ENCODE measurements around the gene ZNF48.
A peak's percentile ranks its signal among the peaks of the same experiment; 100 is the strongest.

ZNF48 gene

DNA sequence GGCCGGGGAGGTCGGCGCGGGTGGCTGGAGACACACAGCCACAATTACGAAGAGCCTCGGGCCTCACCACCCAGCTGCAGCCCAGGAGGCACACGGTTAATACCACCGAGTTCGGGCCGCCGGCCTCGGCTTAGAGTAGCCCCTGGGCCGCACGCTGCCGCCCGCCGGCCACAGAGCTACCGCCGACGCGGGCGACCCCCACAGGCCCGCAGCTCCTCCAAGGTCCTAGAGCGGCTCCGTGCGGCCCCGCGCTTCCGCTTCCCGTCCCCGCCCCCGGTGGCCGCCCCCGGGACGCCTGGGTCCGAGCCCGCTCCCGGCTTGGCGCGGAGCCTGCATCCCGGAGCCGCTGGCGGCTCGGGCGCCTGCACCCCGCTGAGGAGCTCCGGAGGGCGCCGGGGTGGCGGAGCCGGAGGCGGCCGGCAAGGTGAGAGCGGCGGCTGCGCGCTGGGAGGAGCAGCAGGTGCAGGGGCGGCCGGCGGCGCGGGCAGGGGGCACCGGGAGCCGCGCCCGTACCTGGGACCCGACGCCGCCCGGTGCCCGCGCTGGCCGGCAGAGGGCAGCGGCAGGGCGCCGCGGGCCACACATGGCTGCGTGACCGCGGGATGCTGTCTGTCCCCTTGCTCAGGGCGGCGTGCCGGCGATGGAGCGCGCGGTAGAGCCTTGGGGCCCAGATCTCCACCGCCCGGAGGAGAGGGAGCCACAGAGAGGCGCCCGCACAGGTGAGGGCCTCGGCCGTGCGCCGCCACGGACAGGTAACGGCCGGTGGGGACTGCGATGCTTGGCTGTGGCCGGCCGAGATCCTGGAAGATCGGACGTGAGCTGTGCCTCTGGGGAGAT, at the start of gene ZNF48:
Gene ZNF48, plus strand, starts transcription at position 266 of the 837 bp plus-strand sequence. Its CDS starts 375 bp downstream, at position 641.
- DNase-seq: peak in 3 of 4 experiments; percentile 26 to 35 (median 35)

DNA sequence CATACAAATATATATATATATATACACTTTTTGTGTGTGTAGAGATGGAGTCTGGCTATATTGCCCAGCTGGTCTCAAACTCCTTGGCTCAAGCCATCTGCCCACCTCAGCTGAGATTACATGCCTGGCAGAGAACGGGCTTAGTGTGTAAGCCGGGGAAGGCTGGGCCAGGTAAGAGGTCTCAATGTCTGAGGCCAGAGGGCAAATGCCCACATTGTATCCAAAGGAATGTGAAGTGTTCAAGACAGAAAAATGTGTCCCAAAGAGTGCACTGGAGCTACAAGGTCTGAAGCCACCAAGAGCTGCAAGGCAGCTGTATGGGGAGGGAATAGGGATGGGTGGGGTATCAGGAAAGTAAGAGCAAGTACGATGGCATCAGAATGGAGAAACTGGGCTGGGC, 48.9 kb upstream of the ZNF48 start:
- no peak for DNase-seq

DNA sequence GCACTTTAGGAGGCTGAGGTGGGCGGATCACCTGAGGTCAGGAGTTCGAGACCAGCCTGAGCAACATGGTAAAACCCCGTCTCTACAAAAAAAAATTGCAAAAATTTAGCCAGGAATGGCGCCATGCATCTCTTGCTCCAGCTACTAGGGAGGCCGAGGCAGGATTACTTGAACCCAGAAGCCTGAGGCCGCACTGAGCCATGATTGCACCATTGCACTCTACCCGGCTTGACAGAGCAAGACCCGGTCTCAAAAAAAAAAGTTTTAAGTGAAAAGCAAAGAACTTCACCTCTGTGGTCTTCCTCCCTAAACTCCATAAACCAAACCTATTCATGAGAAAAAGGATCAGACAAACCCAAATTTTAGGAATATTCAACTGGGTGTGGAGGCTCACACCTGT, 47.1 kb upstream of the ZNF48 start:
- DNase-seq: no peak

DNA sequence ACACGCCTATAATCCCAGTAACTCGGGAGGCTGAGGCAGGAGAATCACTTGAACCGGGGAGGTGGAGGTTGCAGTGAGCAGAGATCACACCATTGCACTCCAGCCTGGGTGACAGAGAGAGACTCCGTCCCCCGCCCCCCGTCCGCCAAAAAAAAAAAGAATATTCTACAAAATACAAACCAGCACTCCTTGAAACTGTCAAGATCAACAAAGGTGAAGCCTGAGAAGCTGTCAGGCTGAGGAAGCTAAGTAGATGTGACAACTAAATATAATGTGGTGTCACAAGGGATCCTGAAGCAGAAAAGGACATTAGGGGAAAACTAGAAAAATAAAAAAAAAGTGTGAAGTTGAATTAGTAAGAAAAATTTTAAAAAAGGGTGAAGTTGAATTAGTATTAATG, 46.3 kb upstream of the ZNF48 start:
- DNase-seq: no peak

DNA sequence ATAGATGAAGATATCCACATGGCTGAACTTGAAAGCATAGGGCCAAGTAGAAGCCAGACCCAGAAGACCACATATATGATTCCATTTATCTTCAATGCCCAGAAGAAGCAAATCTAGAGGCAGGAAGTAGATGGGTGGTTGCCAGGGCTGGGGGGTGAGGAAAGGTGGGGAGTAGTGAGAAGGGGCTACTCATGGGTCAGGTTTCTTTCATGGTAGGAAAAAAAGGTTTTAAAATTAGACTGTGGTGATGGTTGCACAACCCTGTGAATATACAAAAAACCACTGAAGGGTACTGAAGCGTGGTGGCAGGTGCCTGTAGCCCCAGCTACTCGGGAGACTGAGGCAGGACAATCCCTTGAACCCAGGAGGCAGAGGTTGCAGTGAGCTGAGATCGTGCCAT, 45.5 kb upstream of the ZNF48 start:
- DNase-seq: no peak

DNA sequence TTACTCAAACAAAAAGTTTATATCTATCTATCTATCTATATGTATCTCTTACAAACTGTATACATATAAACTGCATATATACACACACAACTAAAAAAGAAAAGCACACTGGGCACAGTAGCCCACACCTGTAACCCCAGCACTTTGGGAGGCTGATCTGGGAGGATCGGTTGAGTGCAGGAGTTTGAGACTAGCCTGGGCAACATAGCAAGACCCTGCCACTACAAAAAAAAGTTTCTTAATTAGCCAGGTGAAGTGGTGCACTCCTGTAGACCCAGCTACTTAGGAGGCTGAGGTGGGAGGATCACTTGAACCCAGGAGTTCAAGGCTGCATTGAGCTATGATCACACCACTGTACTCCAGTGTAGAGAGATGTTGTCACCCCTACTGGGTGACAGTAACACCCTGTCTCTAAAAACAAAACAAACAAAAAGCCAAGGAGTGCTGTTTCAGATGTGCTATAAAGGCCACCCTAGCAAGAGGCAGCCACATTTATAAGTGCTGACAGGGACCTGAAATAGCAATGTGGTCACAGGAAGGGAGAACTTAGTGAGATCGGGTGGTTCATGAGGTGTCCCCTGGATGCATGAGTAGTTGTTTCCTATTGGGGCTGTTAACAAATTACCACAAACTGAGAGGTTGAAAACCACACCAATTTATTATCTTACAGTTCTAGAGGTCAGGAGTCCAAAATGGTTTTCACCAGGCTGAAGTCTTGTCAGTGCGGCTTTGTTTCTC, 44.9 kb upstream of the ZNF48 start:
- DNase-seq: no peak

DNA sequence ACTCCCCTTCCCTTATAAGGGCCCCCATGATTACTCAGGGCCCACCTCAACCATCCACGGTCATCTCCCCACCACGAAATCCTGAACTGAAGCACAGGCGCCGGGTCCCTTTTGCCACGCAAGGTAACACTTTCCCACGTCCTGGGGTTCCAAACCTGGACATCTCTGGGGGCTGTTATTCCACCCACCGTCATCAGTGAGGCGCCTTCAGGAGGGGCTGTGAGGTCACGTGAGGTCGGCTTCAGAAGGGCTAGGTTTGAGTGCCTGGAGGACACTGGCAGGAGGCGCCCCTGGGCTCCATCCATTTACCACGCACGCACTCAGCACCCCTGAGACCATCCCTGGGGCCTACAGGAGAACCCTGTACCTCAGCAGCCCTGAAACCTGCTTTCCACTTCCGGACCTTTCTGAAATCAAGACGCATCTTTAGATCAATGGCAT, 44.2 kb upstream of the ZNF48 start:
- DNase-seq: no peak

DNA sequence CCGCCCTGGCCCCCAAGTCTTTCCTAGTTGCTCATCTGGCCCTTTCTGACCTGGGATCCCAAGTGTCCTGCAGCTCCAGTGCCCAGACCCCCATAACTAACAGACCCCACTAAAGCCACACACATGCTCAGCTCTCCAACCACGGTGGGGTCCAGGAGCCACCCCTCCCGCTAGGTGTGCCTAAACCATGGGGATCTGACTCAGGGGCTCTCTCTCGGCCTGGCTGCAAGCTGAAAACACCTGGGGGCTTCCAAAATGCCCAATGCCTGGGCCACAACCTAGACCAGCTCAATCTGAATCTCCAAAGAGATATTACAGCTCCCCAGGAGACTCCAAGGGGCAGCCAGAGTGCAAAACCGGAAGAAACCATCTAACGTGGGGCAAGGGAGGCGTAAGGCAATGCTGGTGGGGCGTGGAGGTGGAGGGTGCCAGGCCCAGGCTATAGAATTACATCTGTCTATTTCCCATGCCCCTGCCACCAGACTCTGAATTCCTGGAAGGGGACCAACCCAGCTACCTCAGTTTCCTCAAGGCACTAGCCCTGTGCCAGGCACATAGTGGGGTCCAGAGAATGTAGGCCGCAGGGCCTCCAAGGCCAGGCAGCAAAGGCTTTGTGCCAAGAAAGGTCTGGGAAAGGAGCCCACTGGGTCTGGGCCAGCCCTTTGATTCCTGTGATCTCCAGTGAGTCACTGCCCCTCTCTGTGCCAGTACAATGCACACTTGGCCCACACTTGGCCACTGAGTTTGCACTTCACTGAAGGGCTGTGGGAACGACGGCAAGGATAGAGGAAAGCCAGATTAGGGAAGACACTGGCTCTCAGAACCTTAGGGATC, 43.4 kb upstream of the ZNF48 start:
- no peak for DNase-seq

DNA sequence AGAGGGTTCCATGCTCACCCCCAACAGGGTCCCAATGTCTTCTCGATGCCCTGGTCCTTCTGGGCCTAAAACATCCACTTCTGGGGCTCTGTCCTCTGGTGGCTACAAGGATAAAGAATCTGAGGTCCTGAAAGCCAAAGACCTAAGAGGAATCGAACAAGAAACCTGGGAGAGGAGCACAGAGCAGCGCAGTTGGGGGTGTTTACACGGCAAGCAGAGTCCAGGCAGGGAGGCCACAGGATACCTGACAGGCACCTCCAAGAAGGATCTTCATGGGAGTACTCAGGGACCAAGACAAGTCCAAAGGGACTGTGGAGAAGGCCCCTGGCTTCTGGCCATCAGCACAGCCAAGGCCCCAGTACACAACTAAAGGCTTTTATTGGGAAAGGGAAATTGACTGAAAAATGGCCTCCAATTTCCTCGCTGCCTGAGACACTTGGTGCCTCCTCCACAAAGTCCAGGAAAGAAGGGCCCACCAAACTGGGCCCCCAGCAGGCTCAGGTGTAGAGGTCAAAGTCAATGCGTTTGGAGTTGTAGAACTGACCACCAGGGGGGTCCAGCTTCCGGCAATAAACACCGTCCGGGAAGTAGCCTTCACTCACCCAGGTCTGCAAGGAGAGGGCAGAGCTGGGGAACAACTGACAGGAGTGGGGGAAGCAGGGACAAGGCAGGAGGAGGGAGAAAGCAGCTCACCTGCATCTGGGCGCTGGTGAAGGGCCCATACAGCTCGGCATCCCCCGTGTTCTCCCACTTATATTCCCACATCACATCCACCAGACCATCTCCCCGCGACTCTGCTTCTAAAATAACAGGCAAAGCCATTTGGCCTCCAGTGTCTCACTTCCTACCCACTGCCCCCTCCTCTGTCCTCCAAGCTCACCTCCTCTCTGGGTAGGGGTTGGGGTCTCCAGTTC, 42.5 kb upstream of the ZNF48 start:
- DNase-seq: no peak

DNA sequence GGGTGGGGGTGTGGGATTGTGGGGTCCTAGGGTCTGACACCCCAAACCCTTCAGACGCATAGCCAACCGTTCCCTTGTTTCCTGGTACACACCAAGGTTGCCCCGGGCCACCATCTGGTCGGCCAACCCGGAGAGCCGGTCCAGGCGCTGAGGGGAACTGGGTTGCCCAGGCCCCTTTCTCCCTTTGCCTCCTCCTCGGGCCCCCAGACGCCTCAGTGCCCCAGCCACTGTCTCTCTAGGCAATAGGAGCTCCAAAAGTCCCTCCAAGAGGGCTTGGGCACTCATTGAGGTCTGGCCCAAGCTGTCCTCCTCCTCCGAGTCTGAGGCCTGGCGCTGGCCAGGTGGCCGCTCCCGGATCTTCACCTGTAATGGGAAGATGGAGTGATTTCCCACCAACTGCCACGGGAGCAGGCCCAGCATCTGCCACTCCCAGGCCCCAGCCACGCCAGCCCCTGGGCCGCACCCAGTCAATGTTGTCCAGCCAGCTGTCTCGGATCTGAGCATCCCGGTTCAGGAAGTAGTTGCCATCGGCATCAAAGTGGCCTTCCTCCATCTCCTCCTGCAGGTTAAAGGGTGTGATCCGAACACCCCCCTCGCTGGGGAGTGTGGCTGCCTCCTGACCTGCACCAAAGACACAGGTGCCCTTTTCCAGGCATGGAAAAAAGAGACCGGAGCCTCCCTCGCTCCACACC, 41.6 kb upstream of the ZNF48 start:
- no peak for DNase-seq

DNA sequence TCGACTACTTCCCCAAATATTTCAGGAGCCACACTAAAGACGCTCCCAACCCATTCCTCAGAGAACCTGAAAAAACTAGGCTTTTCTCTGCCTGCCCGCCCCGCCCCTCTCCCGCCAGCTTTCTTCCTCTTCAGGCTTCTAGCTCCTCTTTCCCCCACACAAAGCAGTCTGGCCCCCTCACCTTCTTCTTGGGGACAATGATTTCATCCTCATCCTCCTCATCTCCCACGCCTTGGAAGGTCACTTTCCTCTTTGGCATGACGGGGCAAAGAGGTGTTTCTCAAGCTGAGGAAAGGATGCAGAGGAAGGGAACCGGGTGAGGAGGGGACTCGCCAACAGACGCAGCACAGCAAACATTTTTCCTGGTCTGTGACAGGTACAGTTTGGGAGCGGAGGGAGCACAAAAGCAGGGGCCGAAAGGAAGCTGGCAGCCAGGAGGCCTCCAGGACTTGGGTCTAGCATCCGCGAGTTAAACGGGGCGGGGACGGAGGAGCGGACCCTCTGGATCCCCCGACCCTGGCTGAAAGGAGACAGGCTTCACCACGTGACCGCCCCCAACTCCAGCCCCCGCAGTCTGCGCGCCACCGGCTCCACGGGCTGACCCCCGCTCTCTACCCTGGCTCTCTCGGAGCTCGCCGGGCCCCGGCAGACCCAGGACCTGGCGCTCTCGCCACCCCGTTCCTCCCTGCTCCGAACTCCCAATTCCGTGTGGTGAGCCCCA, 40.6 kb upstream of the ZNF48 start:
- no peak for DNase-seq

DNA sequence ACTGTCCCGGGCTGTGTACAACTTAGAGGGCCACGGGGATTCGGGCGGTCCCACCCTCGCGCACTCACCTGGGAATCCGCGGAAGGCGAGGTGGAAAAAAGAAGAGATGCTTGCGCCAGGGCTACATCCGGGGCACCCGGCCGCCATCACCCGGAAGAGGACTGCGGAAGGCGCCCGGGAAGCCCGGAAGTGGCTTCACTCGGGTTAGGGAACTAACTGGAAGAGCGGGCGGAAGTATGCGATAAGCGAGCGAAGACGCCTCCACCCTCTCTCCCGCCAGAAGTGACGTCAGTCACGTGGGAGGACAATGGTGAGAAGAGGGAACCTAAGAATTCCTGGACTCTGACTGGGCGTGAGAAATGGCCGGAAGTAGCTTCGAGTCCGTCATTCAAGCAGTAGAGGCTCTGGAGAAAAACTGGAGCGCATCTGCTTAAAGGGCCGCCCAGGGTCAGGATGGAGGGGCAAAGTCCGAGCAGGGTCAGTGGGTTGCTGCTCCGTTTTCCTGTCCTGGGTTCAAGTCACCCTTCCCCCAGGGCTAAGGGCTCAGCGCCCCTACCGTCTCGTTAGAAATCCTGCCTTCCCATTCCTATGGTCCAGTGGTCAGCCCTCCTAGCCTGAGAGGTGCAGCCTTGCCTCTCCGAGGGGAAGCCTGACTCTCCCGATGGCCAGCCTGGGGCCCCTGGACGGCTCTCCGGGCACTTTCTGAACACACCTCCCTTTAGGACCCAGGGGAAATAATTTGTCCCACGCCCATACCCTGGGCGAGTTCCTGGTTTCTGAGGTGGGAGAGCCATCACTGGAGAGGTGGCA, 39.9 kb upstream of the ZNF48 start, which contains the start of gene CD2BP2:
Gene CD2BP2, minus strand, starts transcription at position 165 of the 810 bp plus-strand sequence. CDS start 627 bp downstream, outside the sequence.
- DNase-seq: peak; percentile 70 to 80 (median 78)

DNA sequence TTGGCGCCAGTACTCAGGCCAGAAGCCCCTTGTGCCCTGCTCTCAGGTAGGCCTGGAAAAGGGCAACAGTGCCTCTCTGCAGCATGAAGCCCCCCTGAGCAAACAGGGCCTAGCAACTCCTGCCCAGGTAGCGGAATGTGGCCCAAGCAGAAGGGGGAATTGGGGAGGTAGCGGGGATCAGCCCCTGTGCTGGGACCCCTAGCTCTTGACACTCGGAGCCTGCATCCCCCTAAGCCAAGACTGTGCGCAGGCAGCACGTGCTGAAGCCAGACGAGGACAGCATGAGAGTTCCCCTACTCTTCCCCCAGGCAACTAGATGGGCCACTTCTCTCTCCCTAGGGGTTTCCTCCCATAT, 39.3 kb upstream of the ZNF48 start:
- DNase-seq: no peak

DNA sequence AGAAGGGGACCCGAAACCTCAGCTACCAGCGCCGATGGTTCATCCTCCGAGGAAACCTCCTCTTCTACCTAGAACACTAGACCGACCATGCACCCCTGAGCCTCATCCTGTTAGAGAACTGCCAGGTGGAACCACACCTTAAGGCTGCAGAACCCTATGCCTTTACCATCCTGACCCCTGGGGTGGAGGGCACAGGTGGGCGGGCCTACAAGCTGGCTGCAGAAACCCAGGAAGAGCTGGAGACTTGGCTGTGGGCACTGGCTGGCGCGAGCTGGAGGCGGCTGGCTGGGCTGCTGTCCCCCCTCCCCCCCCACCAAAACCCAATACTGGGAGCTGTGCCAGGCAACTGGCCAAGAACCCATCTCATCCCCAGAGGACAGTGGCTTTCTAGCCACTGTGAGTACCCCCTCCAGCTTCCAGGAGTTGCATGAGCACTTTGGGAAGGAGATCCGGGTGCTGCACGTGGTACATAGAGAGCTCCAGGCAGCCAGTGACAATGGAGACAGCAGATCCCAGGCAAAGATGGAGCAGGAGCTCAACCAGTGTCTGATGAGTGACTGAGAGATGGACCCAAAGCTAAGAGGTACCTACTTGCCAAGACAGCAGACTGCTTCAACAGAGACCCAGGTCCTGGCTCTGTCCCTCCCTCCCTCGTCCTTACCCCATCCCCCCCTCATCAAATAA, 38.7 kb upstream of the ZNF48 start:
- DNase-seq: no peak

DNA sequence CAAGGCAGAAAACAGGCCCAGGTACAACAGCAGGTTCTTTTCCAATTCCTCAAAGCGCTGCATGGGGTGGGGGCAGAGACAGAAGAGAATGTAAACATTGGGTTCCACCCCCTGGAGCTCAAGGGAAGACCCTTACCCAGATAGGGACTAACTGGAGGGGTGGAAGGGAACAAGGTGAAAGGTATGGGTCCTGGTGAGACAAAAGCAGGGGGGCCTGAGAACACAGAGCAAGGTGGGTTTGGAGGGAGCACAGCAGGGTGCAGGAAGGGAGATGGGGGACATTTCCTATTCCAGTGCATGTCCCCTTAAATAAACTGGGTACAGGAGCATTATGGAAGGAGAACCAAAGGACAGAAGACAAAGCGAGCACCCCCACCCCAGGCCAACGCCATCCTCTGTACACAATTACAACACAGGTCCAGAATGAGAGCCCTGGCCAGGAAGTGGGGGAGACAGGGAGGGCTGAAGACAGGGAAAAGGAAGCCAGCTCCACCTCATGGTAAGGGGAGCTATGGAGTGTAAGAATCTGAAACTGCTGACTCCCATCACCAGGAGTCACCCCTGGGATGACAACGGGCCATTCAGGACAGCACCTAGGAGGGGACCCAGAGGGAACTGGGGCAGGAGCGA, 38.0 kb upstream of the ZNF48 start:
- DNase-seq: no peak

DNA sequence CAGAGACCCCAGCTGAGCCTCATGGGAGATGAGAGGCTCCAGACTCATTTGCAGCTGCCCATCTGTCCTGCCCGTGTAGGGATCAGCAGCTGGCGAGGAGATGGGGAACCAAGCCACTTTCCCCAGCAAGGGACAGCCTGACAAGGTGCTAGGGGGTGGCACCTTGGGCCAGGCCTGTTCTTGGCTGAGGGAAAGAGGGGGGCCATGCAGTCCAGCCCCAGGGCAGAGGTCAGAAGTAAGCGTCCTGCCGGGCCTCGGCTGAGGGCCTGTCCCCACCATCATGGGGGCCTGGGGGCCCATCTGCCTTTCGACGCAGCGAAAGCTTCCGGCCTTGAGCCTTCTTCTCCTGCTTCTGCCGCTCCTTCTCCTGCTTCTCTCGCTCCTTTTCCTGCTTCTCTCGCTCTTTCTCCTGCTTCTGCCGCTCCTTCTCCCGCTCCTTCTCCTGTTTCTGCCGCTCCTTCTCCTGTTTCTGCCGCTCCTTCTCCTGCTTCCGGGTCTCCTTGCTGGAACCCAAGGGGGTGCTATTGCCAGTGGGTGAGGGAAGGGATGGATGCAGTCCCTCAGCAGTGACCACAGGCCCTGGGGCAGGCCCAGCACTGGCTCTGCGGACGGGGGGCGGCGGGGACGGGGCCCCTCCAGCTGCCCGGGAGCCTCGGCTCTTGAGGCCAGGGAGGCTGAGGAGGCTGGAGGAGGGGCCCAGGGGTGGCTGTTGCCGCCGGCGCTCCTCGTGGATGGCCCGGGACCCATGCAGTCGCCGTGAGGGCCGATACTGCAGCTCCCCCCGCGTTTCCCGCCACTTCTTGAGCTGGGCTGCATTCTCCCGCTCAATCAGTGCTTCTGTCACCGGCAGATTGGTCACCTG, 37.3 kb upstream of the ZNF48 start:
- no peak for DNase-seq

DNA sequence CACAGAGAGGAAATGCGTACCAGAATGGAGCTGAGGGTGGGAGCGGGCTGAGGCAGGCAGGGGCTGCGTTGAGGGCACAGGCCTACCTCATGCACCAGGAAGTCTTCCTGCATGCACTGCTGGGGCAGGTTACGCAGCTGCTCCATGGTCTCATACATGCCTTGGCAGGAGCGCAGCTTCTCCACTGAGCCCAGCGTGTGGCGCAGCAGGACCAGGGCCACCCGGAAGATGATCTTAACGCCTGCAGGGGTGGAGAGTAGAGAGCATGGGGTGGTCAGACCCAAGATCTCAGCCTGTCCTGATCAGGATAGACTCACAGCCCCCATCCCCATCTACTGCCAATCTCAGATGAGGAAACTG, 36.7 kb upstream of the ZNF48 start:
- no peak for DNase-seq

Measured in activated CD4-positive, CD25-positive, alpha-beta regulatory T cell (primary cell).